Thyroid gland (tissue), 4 donors: ENCODE measurements around the gene SOAT2. TPM values are rescaled to one million over a fixed set of nuclear protein-coding genes. Genes with fewer than 3 reads are reported as not detected.
A peak's percentile ranks its signal among the peaks of the same experiment; 100 is the strongest.

Source experiments
- DNase-seq, 2 donors: peaks; one replicate each; pipeline ENCODE4 v3.0.0-alpha.2; 2019
- H3K27ac ChIP-seq, 3 donors: fragments of 200-600 bp; sonication (generic); 1 replicate in 2 of 3; 2 replicates in 1 of 3; pipeline ENCODE4 v1.5.1; 2016 to 2019; ENCODE audit warnings: mild to moderate bottlenecking in 1 of 3, moderate library complexity in 1 of 3
- H3K27me3 ChIP-seq: fragments of 200-600 bp; sonication (generic); one replicate; pipeline ENCODE4 v1.5.1; 2019
- H3K36me3 ChIP-seq, 2 donors: fragments of 200-600 bp; sonication (generic); one replicate each; pipeline ENCODE4 v1.5.1; 2016 to 2019
- H3K4me1 ChIP-seq, 2 donors: fragments of 200-600 bp; sonication (generic); one replicate each; pipeline ENCODE4 v1.5.1; 2017 to 2019
- H3K4me3 ChIP-seq, 3 donors: fragments of 200-600 bp; sonication (generic); replicated peaks in 1 of 3; 1 replicate in 2 of 3; 2 replicates in 1 of 3; pipeline ENCODE4 v1.5.1; 2016; ENCODE audit warnings: mild to moderate bottlenecking in 1 of 3
- H3K9me3 ChIP-seq: fragments of 200-600 bp; sonication (generic); one replicate; pipeline ENCODE4 v1.5.1; 2017
- POLR2A ChIP-seq, 2 donors: fragments of 450-650 bp; IDR thresholded peaks; one replicate each; pipeline ENCODE4 v1.6.1; 2017; ENCODE audit warnings: antibody characterized with exemption in 2 of 2, mild to moderate bottlenecking in 2 of 2, moderate library complexity in 1 of 2
- WGBS, 2 donors: methylation state at CpG; one replicate each; pipeline ENCODE4 v1.1.5; 2017; 5-methylcytosine and 5-hydroxymethylcytosine counted together
- intact Hi-C: fragments of 100-400 bp; cut with DNase I; formaldehyde crosslinking; loops from one replicate; pipeline ENCODE4 v1.15.1; 2023
- total RNA-seq, 4 donors: library from RNA; depleted of rRNA; stranded (reverse); fragments of >200 nt; gene quantifications; one replicate each; pipeline ENCODE4 v1.2.3, GENCODE V29; 2016
- TF ChIP-seq, protein P1 (sequence below), 6 experiments: fragments of 200-600 bp in 3 of 6; fragments of 450-650 bp in 3 of 6; sonication (generic) in 3 of 6; IDR thresholded peaks; one replicate each; pipeline ENCODE4 v1.5.1; 2016 to 2019; ENCODE audit warnings: antibody characterized with exemption in 6 of 6, mild to moderate bottlenecking in 2 of 6, inconsistent platforms in 1 of 6, moderate library complexity in 1 of 6

Gene SOAT2
- total RNA-seq, 4 donors from 2014 or later: 0.40 TPM; not detected in 3

GRCh38 chr12:53069621-53070410 is 33.5 kb upstream of the SOAT2 start:
- TF ChIP-seq, protein P1, sequence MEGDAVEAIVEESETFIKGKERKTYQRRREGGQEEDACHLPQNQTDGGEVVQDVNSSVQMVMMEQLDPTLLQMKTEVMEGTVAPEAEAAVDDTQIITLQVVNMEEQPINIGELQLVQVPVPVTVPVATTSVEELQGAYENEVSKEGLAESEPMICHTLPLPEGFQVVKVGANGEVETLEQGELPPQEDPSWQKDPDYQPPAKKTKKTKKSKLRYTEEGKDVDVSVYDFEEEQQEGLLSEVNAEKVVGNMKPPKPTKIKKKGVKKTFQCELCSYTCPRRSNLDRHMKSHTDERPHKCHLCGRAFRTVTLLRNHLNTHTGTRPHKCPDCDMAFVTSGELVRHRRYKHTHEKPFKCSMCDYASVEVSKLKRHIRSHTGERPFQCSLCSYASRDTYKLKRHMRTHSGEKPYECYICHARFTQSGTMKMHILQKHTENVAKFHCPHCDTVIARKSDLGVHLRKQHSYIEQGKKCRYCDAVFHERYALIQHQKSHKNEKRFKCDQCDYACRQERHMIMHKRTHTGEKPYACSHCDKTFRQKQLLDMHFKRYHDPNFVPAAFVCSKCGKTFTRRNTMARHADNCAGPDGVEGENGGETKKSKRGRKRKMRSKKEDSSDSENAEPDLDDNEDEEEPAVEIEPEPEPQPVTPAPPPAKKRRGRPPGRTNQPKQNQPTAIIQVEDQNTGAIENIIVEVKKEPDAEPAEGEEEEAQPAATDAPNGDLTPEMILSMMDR (IDR thresholded peaks at IDR 0.05): no peak
- no peak for TF ChIP-seq POLR2A (IDR thresholded peaks at IDR 0.05)
- H3K4me1 ChIP-seq: peaks cover 20 to 75% of the 10 kb centered on the region in 2 donors

DNA sequence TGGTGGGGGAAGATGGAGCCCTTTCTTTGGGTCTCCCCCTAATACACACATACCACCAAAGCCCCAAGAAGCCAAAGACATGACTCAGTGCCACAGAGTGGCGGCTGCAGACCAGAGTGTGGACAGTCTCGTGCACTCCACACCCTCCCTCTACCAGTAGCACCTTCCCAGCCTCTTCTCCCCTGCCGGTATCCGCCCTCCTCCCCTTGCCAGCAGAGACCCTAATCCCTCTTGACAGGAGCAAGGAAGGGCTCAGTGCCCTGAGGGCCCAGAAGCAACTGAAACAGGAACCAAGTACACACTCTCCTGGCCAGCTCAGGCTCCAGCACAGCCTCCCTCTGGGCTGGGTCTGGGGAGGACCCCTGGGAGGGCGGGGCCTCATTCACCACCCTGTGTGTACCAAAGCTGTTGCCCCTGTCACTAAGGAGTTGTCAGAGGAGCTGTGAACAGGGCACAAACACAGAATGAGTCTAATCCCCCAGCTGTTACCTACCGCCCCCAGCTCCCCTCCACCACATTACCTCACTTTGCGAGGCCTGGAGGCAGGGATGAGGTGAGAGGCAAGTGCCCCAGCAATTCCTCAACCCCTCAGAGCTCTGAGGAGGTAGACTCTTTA is 32.3 kb upstream of the SOAT2 start:
- no peak for DNase-seq
- WGBS, 2 donors: 72 to 81% methylated on average over 6 to 7 of the region's 7 CpGs
- TF ChIP-seq, protein P1 (IDR thresholded peaks at IDR 0.05): no peak
- TF ChIP-seq POLR2A (IDR thresholded peaks at IDR 0.05): no peak
- intact Hi-C loops: no loop called here
- H3K4me1 ChIP-seq: peaks cover 20 to 63% of the 10 kb centered on the region in 2 donors
- no peaks in the 10 kb centered on the region for H3K9me3 ChIP-seq
- peak overlapping the region; percentile 63 to 72 (median 68) for H3K27ac ChIP-seq
- H3K36me3 ChIP-seq: peaks cover 8 to 12% of the 10 kb centered on the region in 2 donors
- H3K27me3 ChIP-seq: no peaks in the 10 kb centered on the region
- no peak overlapping the region for H3K4me3 ChIP-seq

More at GRCh38 chr12:53069621-53070410, 33.5 kb upstream of the SOAT2 start:
- 71 to 72% methylated on average over 12 of the region's 12 CpGs for WGBS, 2 donors
- H3K36me3 ChIP-seq: peaks cover 6 to 13% of the 10 kb centered on the region in 2 donors
- H3K27ac ChIP-seq: peak overlapping the region in 2 of 3 donors; percentile 63 to 72
- intact Hi-C loops: loop anchor here (10.0 kb wide), 1 partner anchor 125 kb away; no protein-coding TSS in a partner anchor
- H3K27me3 ChIP-seq: no peaks in the 10 kb centered on the region
- no peaks in the 10 kb centered on the region for H3K9me3 ChIP-seq
- no peak for DNase-seq
- H3K4me3 ChIP-seq: no peak overlapping the region

DNA sequence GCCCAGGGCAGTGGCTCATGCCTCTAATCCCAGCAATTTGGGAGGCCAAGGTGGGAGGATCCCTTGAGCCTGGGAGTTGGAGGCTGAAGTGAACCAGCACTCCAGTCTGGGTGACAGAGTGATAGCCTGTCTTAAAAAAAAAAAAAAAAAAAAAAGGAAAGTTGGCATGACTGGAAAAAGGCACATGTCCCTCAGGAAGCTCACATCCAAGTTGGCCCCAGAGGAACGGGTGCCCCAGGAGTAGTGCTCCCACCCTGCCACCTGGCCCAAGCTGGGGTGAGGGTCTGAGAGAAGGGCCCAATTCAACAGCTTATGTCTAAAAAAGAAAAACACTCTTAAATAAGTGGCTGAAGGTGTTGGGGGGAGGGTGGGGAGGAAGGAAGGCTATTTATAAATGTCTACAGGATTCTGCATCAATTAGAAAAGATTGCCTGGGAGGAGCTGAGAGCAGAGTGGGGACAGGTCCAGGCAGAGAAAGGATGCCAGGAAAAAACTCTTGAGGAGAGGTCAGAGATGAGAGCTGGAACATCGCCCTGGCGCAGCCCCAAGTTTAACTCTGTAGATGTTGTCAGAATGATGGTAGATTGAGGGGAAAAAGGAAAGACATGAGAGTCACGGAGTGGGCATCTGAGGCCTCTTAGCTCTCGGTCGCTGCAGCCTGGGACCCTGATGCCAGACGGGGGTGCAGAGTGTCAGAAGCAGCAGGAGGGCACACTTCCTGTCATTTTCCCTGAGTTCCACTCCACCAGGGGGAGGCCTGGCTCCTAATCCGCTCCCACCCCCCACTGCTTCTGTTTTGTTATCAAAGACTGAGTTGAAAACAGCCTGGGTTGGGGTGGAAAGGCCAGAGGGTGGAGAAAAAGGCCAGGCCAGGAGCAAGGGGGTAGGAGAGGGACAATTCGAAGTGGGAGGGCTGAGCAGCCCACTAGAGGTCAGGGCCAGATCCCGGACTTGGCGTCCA is 31.4 kb upstream of the SOAT2 start:
- 49 to 57% methylated on average over 10 to 11 of the region's 11 CpGs for WGBS, 2 donors

GRCh38 chr12:53073881-53074280 is 29.4 kb upstream of the SOAT2 start:
- Histone ChIP-seq H3K27me3 (no peaks in the 10 kb centered on the region), H3K36me3 (peaks cover 16% of the 10 kb centered on the region in 2 donors), H3K4me3 (no peak overlapping the region), H3K27ac (peak overlapping the region in 2 of 3 donors; percentile 19 to 62), H3K4me1 (peaks cover 29 to 67% of the 10 kb centered on the region in 2 donors), H3K9me3 (no peaks in the 10 kb centered on the region)
- 61 to 80% methylated on average over 6 of the region's 6 CpGs for WGBS, 2 donors
- DNase-seq: peak in 1 of 2 donors; percentile 18
- intact Hi-C loops: no loop called here
- no peak for TF ChIP-seq POLR2A (IDR thresholded peaks at IDR 0.05)
- TF ChIP-seq, protein P1 (IDR thresholded peaks at IDR 0.05): no peak

More for the DNA sequence above, 31.4 kb upstream of the SOAT2 start:
- no peaks in the 10 kb centered on the region for H3K9me3 ChIP-seq
- H3K36me3 ChIP-seq: peaks cover 16 to 21% of the 10 kb centered on the region in 2 donors
- TF ChIP-seq POLR2A (IDR thresholded peaks at IDR 0.05): no peak
- TF ChIP-seq, protein P1 (IDR thresholded peaks at IDR 0.05): no peak
- no peak overlapping the region for H3K4me3 ChIP-seq
- intact Hi-C loops: no loop called here
- H3K27ac ChIP-seq: peak overlapping the region; percentile 63 to 72 (median 68)
- H3K27me3 ChIP-seq: no peaks in the 10 kb centered on the region
- DNase-seq: peak; percentile 80 to 85
- peaks cover 15 to 58% of the 10 kb centered on the region in 2 donors for H3K4me1 ChIP-seq
